GM12892 (cell line): ENCODE data around the gene ZBTB46.

Experiments used
- POLR2A ChIP-seq: IDR thresholded peaks from 2 replicates; pipeline ENCODE4 v1.6.1; 2011; ENCODE audit warnings: low read depth, low read length, control low read depth
- TAF1 ChIP-seq: IDR thresholded peaks from 2 replicates; pipeline ENCODE4 v1.6.1; 2011; ENCODE audit warnings: low read depth, mild to moderate bottlenecking, control low read depth, low read length, borderline replicate concordance

- TF ChIP-seq POLR2A (no peak), TAF1 (no peak)
These were observed 135.4 kb downstream of the ZBTB46 start for GRCh38 chr20:63695424-63696305.
